DOHH2 (cell line): Measurements from ENCODE around the gene CRYBG3.

Experiments
- CTCF ChIP-seq: fragments of 200-600 bp; sonication (generic); IDR thresholded peaks from one replicate; pipeline ENCODE4 v1.5.1; 2014; ENCODE audit warnings: antibody characterized with exemption, mild to moderate bottlenecking, low read depth, low read length; ENCODE audit not compliant: poor library complexity, severe bottlenecking
- EZH2phosphoT487 ChIP-seq: fragments of 200-600 bp; sonication (generic); IDR thresholded peaks from 2 replicates; pipeline ENCODE4 v1.6.1; 2017; ENCODE audit warnings: borderline replicate concordance, mild to moderate bottlenecking, antibody characterized with exemption, low read length, moderate library complexity, mixed read lengths

- TF ChIP-seq CTCF, result no peak
- no peak for TF ChIP-seq EZH2phosphoT487
Measured at GRCh38 chr3:97948351-97949109, 126.7 kb downstream of the CRYBG3 start.
